Ammon's horn (tissue), 1 donor: Measurements from ENCODE around the gene CD84.
"Not testable (repeated sequence)": the region's sequence is repeated elsewhere in the genome, so short reads cannot be mapped to it uniquely, and the experiment has no call there.

Source experiments
- DNase-seq: peaks from one replicate; pipeline ENCODE4 v3.0.0-alpha.2; 2016; ENCODE audit warnings: low spot score

CD84 gene

GRCh38 chr1:160504651-160505050 lies 74.6 kb downstream of the CD84 start:
- DNase-seq: no peak

DNA sequence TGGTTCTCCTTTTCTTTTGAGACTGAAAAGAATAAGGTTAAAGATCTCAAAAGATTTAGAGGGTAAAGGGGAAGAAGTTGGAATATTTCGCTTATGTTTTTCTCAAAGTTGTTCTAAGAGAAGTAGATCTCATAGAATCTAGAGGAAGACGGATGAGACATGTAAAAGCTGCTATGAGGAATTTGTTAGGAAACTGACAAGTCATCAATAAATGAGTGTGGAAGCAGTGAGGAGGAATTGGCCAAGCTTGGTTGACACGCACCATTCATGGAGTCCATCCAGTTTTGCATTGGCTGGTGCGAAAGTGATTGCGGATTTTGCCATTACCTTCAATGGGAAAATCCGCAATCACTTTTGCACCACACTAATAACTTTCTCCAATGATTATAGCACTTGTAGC lies 76.2 kb downstream of the CD84 start:
- no peak for DNase-seq

- DNase-seq: no peak
Measured at GRCh38 chr1:160500321-160500990, 78.8 kb downstream of the CD84 start.

- DNase-seq: peak; percentile 39
Measured at GRCh38 chr1:160499631-160500030, 79.7 kb downstream of the CD84 start.

DNA sequence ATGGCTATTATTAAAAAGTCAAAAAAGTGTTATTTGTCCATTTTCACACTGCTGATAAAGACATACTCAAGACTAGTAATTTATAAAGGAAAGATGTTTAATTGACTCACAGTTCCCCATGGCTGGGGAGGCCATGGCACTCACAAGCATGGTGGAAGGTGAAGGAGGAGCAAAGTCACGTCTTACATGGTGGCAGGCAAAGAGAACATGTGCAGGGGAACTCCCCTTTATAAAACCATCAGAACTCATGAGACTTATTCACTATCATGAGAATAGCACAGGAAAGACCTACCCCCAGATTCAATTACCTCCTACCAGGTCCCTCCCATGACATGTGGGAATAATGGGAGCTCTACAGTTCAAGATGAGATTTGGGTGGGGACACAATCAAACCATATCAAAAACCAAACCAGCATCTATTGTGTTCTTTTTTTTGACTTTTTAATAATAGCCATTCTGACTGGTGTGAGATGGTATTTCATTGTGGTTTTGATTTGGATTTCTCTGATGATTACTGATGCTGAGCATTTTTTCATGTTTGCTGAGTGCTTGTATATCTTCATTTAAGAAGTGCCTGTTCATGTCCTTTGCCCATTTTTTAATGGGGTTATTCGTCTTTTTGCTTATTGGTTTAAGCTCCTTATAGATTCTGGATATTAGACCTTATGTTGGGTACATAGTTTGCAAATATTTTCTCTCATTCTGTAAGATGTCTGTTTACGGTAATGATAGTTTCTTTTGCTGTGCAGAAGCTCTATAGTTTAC lies 80.8 kb downstream of the CD84 start:
- DNase-seq: not testable (repeated sequence)

GRCh38 chr1:160496334-160496733 lies 83.0 kb downstream of the CD84 start:
- no peak for DNase-seq

GRCh38 chr1:160494620-160495019 lies 84.7 kb downstream of the CD84 start:
- DNase-seq: no peak

GRCh38 chr1:160492617-160493016 lies 86.7 kb downstream of the CD84 start:
- DNase-seq: no peak

DNA sequence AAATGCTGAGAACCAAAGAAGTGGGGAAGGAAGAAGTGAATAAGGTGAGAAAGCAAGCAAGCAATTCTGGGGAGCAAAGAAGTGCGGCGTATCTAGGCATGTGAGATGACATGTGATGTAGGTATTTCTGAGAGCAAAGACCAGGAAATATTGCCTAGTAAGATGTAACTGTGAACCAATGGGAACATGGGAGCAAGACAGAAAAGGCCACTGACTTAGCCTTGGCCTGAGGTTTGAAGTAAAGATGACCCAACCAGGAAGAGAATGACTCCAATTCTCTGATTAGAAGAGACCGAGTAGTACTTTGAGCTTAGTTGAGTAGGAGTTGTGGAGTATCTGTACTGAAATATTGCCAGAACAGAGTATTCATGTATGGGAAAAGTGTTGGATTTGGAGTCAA lies 87.3 kb downstream of the CD84 start:
- no peak for DNase-seq
